HG03060 (cell line): ENCODE results near the gene PLEKHA6.

Experiments
- ATAC-seq: cut with Tn5 transposase; IDR thresholded peaks from one replicate; pipeline ENCODE4 v1.9.1; 2021; ENCODE audit warnings: low read depth, moderate number of reproducible peaks; ENCODE audit not compliant: unreplicated experiment

PLEKHA6 gene

DNA sequence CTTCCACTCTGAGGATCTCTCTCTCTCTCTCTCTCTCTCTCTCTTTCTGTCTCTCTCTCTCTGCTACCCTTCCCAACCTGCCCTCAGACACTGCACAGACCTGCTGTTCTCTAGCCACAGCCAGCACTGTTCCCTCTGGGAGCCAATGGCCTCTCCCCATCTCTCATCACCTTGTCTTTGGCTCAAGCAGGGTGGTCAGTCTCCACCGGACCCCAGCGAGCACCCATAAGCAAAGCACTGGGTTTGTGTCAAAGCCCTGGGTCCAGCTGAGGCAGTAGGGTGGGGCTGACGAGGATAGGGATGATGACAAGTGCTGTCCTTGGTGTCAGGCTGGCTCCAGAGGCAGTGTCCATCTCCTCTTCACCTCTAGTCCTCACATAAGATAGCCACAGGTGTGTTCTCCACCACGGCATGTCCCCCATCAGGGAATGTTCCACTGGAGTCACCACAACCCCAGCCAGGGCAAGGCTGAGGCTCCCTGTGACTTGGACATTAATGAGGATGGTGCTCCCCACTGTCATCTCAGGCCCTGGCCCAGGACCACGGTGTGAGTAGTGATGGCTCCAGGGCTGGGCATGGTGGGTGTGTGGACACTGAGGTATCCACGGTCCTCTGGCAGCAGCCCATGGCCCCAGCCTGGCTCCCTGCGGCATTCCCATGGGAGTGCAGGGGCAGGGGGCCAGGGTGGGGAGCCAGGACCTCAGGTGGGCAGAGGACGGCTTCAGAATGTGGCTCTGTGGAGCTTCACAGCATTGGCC, 137.5 kb downstream of the PLEKHA6 start:
- ATAC-seq, result no peak

DNA sequence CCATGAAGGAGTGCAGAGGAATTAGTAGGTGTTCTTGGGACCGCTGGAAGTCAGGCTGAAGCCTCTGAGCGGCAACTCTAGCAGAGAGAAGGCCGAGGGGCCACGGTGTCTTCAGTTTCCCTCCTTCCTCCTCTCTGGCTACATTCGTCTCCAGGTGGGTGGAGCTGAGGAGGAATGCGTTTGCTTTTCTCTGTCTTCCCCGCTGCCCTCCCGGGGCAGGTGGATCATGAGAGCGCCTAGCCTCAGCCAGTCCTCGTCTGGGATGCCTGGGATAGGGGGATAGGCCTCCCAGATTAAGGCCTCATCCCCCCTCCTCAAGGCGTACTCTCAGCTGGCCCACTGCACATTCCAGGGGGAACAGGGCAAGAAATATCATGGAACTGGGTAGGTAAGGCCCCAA, 138.5 kb downstream of the PLEKHA6 start:
- no peak for ATAC-seq

DNA sequence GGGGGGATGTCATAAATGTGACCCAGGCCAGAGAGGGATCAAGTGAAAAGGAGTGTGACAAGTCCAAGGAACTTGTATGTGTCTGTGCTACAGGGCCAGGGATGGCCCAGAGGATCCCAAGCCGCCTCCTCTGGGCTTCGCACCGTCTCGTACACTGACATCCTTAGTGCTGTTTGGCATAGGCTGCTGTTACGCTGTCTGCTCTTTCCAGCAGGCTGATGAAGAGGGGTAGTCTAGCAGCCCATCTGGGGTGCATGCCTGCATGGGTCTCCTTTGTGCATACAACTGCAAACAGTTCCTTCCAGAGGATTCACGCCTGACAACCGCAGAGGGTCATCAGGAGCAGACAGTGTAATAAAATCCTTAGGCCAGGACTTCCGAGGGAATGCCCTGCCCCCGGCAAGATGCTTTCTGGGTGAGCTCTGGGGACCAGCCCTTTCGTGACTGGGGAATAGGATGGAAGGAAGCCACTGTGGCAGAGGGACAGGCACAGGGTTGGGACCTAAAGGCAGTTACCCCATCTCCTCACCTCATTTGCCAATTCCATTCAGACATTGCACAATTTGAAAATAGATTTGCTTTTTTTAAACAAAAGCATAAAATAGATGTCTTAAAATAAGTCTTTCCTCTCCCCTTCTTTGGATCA, 139.6 kb downstream of the PLEKHA6 start:
- no peak for ATAC-seq

DNA sequence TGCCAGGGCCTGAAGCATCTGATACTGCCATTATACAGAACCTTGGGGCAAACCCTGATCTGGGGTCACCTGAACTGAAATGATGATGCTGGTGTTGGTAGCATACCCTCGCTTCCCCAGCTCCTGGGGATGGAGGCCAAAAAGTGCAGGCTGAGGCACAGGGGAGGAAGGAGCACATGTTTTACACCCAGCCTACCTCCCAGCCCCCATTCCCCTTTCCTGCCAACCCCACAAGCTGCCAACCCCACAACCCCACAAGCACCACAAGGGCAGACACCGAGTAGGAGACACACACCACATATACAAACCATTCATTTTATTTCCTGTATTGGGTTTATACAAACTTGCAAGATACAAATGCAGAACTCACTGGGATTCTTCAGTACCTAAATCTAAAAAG, 141.2 kb downstream of the PLEKHA6 start:
- no peak for ATAC-seq

DNA sequence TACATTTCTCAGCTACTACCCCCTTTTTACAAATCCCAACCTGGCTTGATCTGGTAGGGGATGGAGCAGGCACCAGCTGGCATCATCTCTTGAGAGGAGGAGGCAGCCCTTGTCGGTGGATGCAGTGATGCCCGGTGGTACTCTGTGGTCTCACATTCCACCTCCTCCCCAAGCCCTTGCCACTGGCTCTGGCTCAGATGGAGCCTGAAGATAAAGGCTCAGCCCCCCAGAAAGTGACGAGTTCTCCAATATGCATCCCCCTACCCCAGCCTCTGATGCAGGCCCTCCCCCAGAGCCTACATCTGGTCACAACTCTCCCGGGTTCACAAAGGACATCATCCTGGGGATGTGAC, 142.1 kb downstream of the PLEKHA6 start:
- no peak for ATAC-seq

DNA sequence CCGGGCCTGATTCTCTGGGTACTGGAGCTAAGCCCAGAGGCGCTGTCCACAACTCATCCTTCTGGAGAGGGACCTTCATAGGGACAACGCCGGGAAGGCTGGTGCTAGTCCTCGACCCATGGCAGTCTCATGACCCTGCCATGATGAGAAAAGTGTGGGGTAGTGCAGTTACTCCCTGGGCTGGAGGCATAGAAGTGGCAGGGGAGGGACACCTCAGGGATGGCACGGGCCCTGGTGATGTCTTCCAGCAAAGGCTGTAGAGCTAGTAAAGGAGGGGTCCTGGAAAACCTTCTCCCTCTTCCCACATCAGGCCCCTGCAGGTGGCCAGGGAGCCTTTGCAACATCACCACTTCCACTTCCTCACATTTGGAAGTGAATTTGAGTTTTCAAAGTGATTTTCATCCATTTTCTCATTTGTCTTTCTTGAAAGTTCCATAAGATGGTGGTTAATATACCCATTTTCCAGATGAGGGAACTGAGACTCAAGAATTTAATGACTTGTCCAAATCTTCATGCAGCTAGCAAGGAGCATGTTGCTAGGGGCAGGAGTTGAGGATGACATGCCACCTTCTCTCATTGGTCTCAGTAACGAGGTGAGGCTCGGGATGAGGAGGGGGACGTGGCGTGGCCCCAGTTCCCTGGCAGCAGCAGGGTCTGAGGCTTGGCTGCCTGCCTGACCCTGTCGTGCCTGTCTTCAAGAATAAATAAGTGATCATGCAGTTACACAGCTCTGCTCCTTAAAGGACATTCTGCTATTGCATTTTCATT, 142.7 kb downstream of the PLEKHA6 start:
- no peak for ATAC-seq

DNA sequence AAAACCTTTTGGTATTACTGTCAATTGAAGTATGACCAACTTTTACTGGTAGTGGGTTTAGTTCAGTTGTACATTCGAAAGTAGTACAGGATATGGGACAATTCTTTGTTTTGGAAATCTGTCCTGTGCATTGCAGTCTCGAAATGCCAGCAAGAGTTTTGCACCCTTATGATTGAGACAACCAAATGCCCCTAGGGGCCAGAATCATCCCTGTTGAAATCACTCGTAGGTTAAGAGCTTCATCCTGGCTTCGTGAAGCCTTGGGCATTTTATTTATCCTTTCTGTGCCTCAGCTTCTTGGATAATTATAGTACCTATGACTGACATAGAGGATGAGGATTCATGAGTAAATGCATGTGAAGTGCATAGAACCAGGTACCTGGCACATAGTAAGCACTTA, 143.5 kb downstream of the PLEKHA6 start:
- ATAC-seq, result no peak

DNA sequence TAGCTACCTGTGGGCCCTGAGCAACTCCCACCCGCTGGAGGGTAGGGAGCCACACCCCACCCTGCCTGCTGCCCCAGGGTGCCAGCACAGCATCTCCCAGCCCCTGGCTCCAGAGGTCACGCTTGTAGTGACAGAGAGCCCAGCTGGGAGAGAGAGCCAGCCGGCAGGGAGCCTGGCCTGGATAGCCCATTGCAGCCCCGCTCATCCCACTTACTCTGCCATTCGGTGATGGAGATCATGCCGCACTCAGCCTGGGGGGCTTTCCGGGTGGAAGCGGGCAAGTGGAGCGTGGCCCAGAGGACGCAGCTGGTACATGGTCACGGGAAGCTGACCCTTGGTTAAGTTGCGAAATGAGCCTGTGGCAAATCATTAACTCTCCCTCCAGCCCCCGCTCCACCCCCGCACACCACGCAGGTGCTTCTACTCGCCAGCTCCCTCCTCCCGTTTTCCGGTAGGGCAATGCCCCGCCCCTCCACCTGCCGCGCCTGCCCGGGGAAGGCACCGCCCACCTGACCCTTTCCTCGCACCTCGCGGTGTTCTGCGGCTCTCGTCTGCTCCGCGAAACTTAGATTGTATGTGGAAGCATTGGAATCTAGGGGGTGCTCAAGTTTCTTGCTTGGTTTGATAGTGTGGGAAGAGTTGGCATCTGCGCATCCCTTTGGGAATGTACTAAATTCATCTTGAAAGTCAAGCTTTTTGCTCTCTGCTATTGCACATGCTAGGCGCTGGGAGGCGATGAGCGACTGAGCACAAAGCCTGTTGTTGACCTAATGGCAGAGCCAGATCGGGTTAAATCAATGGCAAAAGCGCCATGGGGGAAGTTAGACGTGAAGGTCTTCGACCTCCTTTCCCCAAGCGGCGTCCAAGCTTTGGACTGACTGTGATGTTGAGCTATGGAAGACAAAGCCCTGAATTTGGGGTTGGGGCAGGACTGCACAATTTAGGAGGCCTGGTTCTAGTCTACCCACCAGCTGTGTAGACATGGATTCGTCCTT, 145.8 kb downstream of the PLEKHA6 start, which contains the start of gene GOLT1A:
TSS of gene GOLT1A (minus strand) at position 321 of the 995 bp plus-strand sequence. CDS start at position 239, 82 bp downstream.
- ATAC-seq, result no peak

DNA sequence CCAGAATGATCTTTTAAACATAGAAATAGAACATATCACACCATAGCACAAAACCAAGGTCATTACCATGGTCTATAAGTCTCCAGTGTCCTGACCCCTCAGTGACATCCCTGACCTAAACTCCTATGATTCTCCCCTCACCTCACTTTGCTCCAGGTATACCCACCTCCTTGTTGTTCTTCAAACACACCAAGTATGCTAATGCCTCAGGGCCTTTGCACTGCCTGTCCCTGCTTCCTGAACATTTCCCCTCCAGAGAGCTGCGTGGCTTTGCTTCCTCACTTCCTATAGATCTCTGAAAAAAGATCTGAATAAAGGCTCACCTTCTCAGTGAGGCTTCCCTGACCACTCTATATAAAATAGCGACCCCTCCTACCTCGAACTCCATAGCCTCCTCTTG, 147.0 kb downstream of the PLEKHA6 start:
- ATAC-seq, result no peak

DNA sequence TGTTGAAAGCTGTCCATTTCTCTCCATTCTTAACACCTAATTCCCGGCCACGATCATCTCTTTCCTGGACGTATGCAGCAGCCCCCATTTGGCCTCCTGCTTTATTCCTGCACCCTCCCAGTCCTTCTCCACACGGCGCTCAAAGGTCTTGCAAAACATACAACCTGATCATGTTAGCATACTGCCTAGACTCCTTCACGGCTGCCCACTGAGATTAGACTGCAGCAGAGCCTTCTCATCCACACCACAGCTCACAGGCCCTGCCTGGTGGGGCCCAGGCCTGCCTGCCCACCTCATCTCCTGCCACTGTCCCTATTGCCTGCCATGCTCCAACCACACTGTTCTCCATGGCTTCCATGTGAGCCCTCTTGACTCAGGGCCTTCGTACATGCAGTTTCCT, 148.7 kb downstream of the PLEKHA6 start:
- ATAC-seq, result no peak

DNA sequence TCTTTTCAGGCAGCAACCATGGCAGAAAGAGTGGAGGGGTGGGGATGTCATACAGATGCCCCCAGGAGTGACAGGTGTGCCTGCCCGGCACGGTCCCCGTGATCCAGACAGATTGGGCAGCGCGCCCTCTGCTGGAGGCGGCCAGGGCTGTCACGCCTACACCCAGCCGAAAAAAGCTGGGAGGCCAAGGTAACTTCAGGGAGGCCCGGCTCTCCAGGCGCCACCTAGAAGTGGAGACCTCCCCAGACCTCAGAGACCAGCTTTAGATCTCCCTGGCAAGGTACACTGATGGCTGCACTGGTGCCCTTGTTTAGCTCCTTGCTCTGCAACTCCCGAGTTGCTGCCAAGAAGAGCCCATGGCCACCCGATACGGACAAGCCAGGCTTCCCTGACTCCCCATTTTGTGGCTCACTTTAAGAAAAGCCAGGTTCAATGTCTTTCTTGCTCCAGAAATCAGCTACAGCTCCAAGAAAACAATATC, 152.6 kb downstream of the PLEKHA6 start:
- ATAC-seq, result no peak

DNA sequence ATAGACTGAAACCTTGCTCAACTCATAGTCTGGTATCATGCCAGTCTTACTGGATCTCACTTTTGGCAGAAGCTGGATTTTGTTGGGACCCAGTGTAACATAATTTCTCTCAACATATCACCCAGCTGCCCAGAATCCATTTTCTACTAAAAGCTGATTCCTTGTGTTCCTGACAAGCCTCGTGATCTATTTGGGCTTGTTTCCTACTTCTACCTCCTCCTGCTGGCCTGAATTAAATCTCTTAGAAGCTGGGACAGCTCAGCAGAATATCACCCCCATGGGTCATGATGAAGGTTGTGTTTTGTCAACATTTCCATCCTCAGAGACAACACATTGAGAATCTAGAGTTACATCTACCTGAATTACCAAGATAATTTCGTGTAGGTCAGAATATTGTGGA, 153.6 kb downstream of the PLEKHA6 start:
- ATAC-seq, result no peak

DNA sequence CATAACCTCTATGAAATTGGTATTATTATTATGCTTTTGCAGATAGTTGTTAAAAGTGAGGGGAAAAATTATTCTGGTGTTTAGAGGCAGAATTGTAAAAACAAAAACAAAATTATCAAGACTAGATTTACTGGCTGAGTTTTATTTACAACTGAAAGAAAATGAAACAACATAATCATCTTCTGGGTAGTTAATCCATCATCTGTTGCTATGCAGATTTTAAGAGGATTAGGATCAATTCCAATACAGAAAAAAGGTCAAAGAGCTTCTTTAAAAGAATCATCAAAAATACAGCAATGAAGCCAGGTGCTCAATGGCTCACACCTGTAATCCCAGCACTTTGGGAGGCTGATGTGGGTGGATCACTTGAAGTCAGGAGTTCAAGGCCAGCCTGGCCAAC, 154.2 kb downstream of the PLEKHA6 start:
- ATAC-seq, result no peak

DNA sequence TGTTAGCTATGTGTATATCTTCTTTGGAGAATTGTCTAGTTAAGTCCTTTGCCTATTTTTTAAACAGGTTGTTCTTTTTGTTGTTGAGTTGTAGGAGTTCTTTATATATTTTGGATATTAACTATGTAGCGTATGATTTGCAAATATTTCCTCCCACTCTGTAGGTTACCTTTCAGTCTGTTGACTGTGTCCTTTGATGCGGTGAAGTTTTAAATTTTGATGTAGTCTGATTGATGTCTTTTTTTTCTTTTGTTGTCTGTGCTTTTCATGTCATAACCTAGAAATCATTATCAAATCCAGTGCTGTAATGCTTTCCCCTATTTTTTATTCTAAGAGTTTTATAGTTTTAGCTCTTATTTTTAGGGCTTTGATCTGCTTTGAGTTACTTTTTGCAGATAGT, 154.8 kb downstream of the PLEKHA6 start:
- no peak for ATAC-seq

DNA sequence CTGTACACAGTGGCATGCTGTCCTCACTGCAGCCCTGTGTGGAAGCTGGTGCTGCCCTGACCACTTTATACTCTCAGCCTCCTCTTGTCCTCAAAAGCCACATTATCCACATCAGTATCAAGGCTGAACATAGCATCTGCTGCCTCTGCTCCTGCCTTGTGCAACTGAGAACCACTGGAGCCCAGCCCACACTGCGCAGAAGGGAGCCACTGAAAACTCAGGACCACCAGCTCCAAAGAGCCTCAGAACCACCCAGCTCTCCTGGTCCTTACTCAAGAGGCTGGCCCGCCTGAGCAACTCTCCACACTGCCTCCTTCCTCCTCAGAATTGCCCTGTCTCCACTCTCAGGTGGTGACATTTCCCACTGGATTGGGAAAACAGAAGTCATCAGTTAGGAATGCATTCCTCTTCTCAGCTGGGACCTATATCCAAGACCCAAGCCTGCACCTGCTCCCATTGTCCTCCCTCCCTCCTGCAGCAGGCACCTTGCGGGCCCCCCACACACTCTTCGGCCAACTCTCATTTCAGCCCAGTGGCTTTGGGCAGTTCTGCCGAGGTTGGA, 156.4 kb downstream of the PLEKHA6 start:
- ATAC-seq, result no peak

DNA sequence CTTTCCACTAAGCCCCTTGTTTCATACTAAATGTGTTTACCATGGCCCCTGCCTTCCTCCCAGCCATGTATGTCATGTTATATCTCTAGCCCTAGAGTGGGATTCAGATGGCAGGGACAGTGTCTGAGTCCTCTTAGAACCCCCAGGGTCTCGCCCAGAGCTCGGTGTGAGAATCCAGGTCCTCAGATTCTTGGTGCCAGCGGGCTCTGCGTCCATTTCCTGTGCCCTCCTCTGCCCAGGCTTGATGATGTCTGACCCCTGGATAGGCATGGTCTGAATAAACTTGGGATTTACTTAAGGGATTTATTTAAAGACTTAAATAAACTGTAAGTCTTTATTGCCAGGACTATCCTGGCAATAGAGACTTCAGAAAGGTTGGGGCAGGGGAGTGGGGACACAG, 157.2 kb downstream of the PLEKHA6 start:
- ATAC-seq, result no peak

DNA sequence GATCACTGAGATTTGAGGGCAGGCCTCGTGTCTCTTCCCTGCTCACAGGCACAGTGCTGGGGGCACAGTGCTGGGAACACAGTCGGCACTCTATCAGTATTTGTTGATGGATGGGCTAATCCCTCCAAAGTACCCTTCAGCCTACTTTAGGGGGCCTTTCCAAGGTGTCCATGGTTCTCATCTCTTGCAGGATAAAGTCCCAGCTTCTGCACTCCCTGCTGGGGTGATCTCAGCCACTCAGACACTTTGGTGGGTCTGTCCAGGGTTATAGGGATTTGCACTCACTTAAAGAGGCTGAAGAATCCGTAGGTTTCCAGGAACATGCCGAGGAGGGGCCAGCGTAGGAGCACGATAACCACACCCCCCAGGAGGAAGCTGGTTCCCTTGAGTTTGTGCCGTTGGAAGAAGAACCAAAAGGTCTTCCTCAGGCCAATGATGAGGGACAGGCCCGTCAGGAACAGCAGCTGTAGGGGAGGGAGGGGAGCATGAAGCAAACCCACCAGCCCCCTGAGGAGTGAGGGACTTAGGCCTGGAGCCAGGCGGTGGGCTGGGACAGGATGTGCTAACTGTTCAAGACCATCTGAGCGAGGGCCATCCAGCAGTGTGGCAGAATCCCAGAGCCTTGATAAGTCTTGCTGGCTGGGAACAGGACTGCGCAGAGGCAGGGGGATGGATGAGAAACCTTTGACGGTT, 158.2 kb downstream of the PLEKHA6 start:
- ATAC-seq, result no peak

DNA sequence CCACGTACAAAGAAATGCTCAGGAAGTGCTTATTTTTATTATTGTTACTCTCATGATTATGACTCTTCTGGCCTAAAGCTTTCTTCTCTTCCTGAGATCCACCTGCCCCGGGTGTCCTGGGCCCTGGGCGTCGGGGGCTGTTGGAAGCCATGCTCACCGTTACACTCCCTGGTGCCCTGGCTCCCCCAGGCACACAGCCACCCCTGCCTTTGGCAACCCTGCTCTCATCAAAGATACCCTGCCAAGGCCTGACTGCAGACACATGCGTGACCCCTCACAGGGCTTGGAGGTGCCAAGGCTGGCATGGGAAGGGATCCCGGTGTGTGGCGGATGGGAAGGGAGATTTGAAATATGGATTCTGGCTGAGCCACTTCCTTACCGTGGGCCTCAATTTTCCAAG, 160.2 kb downstream of the PLEKHA6 start:
- ATAC-seq, result no peak
